BE2C (cell line): Measurements from ENCODE around the gene TCEA3.

Source experiments
- DNase-seq: peaks from one replicate; pipeline ENCODE4 v3.0.0-alpha.2; 2020
- H3K27me3 ChIP-seq: fragments of 250-450 bp; sonication (Bioruptor Pico); 2 replicates; pipeline ENCODE4 v1.5.1; 2020; ENCODE audit warnings: mild to moderate bottlenecking
- H3K36me3 ChIP-seq: fragments of 250-450 bp; sonication (Bioruptor Pico); 2 replicates; pipeline ENCODE4 v1.5.1; 2020; ENCODE audit warnings: mild to moderate bottlenecking
- H3K4me1 ChIP-seq: fragments of 250-450 bp; sonication (Bioruptor Pico); 2 replicates; pipeline ENCODE4 v1.5.1; 2020
- H3K4me3 ChIP-seq: 2 replicates; pipeline ENCODE4 v1.5.1; 2011; ENCODE audit warnings: low read depth, low read length
- H3K9me3 ChIP-seq: fragments of 250-450 bp; sonication (Bioruptor Pico); 2 replicates; pipeline ENCODE4 v1.5.1; 2020
- TF ChIP-seq, protein P1 (sequence below): IDR thresholded peaks from 2 replicates; pipeline ENCODE4 v1.5.1; 2012; ENCODE audit warnings: mild to moderate bottlenecking, low read depth, low read length

TCEA3 gene

DNA sequence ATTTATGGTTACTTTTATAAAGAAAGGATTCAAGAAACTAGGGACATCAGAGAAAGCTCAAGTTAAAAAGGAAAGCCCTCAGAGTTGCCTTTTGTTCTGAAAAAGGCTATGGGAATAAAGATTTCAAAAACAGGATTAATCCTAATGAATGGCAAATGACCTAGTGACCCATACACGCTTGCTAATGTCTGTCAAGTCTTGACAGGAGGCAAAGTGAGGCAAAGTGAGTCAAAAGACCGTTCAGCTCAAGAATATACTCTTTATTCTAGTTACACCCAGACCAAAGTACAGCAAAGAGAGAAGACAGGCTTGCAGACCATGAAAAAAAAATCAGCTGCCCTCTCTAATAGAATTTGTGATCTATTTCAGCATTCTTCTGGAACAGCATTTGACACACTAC is 58.4 kb downstream of the TCEA3 start:
- Histone ChIP-seq H3K36me3 (peaks cover 21% of the 10 kb centered on the region), H3K27me3 (no peaks in the 10 kb centered on the region)

DNA sequence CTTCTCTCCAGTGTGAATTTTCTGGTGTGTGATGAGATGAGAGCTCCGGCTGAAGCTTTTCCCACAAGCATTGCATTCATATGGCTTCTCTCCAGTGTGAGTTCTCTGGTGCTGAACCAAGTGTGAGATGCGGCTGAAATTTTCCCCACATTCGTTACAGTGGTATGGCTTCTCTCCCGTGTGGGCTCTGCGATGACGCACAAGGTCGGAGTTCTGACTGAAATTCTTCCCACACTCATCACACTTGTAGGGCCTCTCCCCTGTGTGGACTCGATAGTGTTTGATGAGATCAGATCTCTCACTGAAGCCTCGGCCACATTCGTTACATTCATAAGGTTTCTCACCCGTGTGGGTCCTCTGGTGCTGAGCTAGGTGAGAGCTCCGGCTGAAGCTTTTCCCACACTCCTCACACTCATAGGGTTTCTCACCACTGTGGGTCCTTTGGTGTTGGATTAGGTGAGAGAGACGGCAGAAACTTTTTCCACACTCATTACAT is 62.3 kb downstream of the TCEA3 start:
- no peak overlapping the region for H3K4me3 ChIP-seq
- TF ChIP-seq, protein P1, sequence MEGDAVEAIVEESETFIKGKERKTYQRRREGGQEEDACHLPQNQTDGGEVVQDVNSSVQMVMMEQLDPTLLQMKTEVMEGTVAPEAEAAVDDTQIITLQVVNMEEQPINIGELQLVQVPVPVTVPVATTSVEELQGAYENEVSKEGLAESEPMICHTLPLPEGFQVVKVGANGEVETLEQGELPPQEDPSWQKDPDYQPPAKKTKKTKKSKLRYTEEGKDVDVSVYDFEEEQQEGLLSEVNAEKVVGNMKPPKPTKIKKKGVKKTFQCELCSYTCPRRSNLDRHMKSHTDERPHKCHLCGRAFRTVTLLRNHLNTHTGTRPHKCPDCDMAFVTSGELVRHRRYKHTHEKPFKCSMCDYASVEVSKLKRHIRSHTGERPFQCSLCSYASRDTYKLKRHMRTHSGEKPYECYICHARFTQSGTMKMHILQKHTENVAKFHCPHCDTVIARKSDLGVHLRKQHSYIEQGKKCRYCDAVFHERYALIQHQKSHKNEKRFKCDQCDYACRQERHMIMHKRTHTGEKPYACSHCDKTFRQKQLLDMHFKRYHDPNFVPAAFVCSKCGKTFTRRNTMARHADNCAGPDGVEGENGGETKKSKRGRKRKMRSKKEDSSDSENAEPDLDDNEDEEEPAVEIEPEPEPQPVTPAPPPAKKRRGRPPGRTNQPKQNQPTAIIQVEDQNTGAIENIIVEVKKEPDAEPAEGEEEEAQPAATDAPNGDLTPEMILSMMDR: no peak
- no peaks in the 10 kb centered on the region for H3K4me1 ChIP-seq
- H3K9me3 ChIP-seq: no peaks in the 10 kb centered on the region
- no peaks in the 10 kb centered on the region for H3K27me3 ChIP-seq
- H3K36me3 ChIP-seq: peaks cover 25% of the 10 kb centered on the region
- DNase-seq: no peak

More for the DNA sequence above, 58.4 kb downstream of the TCEA3 start:
- H3K4me1 ChIP-seq: peaks cover 9% of the 10 kb centered on the region
- H3K4me3 ChIP-seq: no peak overlapping the region
- DNase-seq: no peak
- H3K9me3 ChIP-seq: no peaks in the 10 kb centered on the region
- TF ChIP-seq, protein P1: no peak

DNA sequence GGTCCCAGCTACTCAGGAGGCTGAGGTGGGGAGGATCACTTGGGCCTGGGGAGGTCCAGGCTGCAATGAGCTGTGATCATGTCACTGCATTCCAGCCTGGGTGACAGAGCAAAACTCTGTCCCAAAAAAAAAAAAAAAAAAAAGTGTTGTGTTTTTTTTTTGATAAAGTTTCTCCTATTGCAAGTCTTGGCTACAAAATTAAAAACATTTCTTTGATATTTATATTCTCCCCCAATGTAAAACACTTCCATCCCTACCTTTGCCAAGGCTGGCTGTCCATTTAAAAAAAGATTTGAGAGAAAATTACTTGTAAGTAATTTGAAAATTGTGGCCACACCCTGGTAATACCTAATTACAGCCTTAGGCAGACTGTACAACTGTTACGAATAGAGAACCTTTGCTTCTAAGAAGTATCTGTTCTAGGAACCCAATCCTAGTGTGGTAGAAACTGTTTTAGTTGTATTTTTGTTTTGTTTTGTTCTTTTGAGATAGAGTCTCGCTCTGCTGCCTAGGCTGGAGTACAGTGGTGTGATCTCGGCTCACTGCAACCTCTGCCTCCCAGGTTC is 66.2 kb downstream of the TCEA3 start:
- Histone ChIP-seq H3K4me1 (no peaks in the 10 kb centered on the region), H3K36me3 (peaks cover 22% of the 10 kb centered on the region), H3K4me3 (no peak overlapping the region), H3K9me3 (no peaks in the 10 kb centered on the region), H3K27me3 (no peaks in the 10 kb centered on the region)
- no peak for DNase-seq
- TF ChIP-seq, protein P1: no peak

DNA sequence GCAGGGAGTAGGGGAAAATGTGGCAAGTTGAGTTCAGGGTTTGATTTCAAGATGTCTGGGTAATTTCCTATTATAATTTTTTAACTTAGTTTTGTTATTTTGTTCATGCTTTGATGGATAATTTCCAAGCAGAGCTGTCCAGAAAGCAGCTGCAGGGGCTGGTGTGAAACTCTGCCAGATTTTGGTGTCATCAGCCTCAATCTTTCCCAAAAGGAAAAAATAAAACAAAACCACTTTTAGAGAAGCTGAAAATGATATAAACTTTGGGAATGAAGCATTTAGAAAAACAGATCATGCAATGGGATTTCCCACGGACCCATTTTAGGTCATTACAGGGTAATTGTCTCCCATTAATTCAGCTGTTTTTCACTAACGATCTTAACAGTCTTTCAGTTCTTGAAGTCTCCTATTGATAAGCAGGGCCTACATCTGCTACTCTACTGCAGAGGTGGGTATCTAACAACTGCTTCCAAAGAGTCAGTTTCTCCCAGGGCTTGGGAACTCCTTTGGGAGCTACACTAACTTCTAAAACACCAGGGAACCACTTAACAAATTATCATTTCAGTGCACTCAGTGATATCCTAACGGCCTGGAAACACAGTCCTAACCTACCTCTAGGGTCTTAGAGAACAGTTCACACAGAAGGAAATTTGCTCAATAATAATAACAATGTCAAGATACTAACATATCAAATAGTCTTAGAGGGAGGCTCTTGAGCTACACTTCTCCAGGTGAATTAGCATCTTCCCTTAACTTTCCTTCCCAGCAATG is 67.2 kb downstream of the TCEA3 start:
- no peak for DNase-seq
- H3K4me1 ChIP-seq: no peaks in the 10 kb centered on the region
- H3K27me3 ChIP-seq: no peaks in the 10 kb centered on the region
- H3K4me3 ChIP-seq: no peak overlapping the region
- TF ChIP-seq, protein P1: no peak
- no peaks in the 10 kb centered on the region for H3K9me3 ChIP-seq
- H3K36me3 ChIP-seq: peaks cover 16% of the 10 kb centered on the region

DNA sequence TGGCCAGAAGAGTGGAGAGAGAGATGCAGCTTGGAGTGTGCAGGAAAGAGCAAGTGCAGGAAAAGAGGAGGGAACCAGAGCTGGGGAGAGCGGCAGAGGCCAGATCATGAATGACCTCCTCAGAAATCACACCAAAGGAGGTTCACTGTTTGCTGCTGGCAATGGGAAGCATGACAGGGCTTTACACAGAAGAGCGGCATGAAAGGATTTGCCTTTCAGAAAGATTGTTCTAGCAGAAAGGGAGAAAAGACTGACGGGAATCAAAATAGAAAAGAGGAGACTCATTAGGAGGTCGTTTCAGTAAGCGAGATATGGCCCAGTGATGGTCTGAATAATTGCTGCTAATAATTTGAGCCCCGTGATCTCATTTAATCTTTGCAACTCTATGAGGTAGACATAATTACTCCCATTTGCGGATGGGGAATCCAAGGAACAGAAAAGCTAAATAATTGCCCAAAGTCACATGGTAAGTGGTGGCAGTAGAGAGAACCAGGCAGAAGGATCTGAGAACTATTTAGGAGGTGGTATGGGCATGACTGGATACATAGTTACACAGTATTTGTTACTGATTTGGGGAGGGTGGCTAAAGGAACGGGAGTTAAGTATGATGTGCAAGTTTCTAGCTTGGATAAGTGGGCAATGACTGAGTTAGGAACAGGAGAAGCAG is 67.9 kb downstream of the TCEA3 start:
- H3K4me3 ChIP-seq: no peak overlapping the region
- DNase-seq: no peak
- no peaks in the 10 kb centered on the region for H3K27me3 ChIP-seq
- peaks cover 9% of the 10 kb centered on the region; the same call in 1 of the 2 replicates for H3K36me3 ChIP-seq
- no peaks in the 10 kb centered on the region for H3K9me3 ChIP-seq
- no peaks in the 10 kb centered on the region for H3K4me1 ChIP-seq
- TF ChIP-seq, protein P1: no peak
